ENCODE data around the gene ASRGL1.

ASRGL1 gene

GRCh38 chr11:62391642-62392425 lies 54.6 kb downstream of the ASRGL1 start:
- in situ Hi-C loops (cut with MboI; ENCODE audit: low sequenced_read_pairs) = loop anchor here (10.0 kb wide), 2 partner anchors 163 to 303 kb away; no protein-coding TSS in a partner anchor

DNA sequence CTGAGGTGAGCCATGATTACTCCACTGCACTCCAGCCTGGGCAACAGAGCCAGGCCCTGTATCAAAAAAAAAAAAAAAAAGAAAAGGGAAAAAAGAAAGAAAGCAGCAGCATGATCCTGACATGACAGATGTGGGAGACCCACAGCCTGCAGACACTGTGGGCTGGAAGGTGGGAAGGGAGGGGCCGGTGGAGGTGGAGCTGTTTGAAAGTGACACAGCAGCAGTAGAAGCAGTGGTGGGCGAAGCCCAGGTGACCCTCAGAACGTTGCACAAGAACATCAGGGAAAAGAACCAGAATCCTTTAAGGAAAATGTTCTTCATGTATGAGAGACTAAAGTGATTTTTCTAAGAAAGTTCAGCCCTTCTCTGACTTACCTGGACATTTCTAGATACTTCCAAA lies 55.3 kb downstream of the ASRGL1 start:
- in situ Hi-C loops (cut with MboI; ENCODE audit: low sequenced_read_pairs) = loop anchor here (10.0 kb wide), 2 partner anchors 162 to 302 kb away; no protein-coding TSS in a partner anchor

GRCh38 chr11:62393061-62393611 lies 55.9 kb downstream of the ASRGL1 start:
- in situ Hi-C loops (cut with MboI; ENCODE audit: low sequenced_read_pairs) = loop anchor here (10.0 kb wide), 2 partner anchors 162 to 302 kb away; no protein-coding TSS in a partner anchor

- in situ Hi-C loops (cut with MboI; ENCODE audit: low sequenced_read_pairs) = loop anchor here (10.0 kb wide), 2 partner anchors 161 to 301 kb away; no protein-coding TSS in a partner anchor
Observed at GRCh38 chr11:62393735-62394134, 56.5 kb downstream of the ASRGL1 start.

GRCh38 chr11:62394825-62395538 lies 57.7 kb downstream of the ASRGL1 start:
- in situ Hi-C loops (cut with MboI; ENCODE audit: low sequenced_read_pairs) = loop anchor here (10.0 kb wide), 2 partner anchors 160 to 300 kb away; no protein-coding TSS in a partner anchor

- in situ Hi-C loops (cut with MboI; ENCODE audit: low sequenced_read_pairs) = loop anchor here (10.0 kb wide), 2 partner anchors 159 to 299 kb away; no protein-coding TSS in a partner anchor
Observed at GRCh38 chr11:62395885-62396551, 58.8 kb downstream of the ASRGL1 start.

- in situ Hi-C loops (cut with MboI; ENCODE audit: low sequenced_read_pairs) = loop anchor here (10.0 kb wide), 2 partner anchors 156 to 296 kb away; no protein-coding TSS in a partner anchor
Observed at GRCh38 chr11:62398011-62398994, 61.1 kb downstream of the ASRGL1 start.

DNA sequence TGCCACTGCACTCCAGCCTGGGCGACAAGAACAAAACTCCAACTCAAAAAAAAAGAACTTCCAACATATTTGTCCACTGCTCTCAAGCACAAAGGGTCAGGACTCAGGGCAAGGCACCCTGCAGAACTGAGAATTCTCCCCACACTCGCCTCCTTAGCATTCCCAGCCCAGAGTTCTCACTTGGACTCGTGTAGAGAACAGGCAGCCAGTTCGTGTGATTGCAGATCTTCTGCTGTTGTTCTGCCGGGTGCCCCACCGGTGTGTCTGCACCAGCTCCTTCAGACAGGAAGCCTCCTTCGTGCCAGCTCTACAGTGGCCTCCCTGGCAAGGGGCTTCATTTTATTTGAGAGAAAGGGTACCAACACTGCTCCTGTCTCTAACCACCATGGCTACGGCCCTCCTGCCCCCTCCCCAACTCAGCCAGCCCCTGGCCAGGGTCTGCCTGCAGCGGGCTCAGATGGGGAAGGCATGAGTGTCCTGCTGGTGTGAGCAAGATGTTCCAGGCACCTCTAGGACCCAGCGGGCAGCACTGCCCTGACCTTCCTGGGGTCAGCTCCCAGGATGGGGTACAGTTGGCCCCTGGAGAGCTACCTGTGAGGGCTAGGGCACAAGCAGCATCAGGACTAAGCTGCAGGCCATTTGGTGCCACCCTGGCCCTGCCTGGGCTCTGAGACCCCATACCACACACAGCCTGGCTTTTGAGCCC lies 62.1 kb downstream of the ASRGL1 start:
- in situ Hi-C loops (cut with MboI; ENCODE audit: low sequenced_read_pairs) = loop anchor here (10.0 kb wide), 2 partner anchors 155 to 295 kb away; no protein-coding TSS in a partner anchor

DNA sequence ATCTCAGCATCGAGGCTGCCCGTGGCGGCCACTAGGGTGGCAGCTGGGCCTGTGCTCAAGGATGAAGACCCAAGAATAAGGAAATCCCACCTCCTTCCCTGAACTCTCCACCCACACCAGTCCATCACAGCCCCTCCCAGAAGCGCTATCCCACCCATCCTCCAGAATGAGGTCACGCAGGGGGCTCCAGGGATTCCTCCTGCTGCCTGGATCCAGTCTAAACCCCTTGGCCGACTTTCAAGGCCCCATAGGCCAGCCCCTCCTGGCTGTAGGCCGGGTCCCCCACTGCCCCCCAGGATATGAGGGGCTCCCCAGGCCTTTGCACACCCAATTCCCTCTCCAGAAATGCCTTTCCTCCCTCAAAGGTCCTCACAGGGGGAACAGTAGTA lies 62.6 kb downstream of the ASRGL1 start:
- in situ Hi-C loops (cut with MboI; ENCODE audit: low sequenced_read_pairs) = loop anchor here (10.0 to 25.0 kb wide), 3 partner anchors 155 to 487 kb away; partner anchors contain the start of gene SLC3A2

- in situ Hi-C loops (cut with MboI; ENCODE audit: low sequenced_read_pairs) = loop anchor here (25.0 kb wide), 1 partner anchor 487 kb away; the partner anchor contains the start of gene SLC3A2
Observed at GRCh38 chr11:62400281-62400680, 63.0 kb downstream of the ASRGL1 start.

DNA sequence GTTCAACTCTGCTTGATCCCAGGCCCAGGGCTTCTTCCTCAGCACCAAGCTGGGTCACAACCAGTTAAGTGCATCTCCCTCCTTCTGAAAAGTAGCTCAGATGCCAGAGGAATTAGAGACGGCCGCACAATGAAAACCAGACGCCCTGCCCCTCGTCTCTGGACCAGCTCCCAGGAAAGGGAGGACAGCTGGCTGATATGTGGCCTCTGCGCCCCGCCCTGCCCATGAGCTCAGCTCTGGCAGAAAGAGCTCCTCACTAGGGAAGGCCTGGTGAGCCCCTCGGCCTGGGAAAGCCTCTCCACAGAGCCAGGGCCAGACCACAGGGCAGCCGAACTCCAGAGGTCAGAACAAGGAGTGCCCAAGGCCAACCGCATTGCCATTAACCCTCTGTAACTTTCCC lies 63.5 kb downstream of the ASRGL1 start:
- in situ Hi-C loops (cut with MboI; ENCODE audit: low sequenced_read_pairs) = loop anchor here (25.0 kb wide), 1 partner anchor 487 kb away; the partner anchor contains the start of gene SLC3A2

GRCh38 chr11:62401356-62401755 lies 64.1 kb downstream of the ASRGL1 start:
- in situ Hi-C loops (cut with MboI; ENCODE audit: low sequenced_read_pairs) = loop anchor here (25.0 kb wide), 1 partner anchor 486 kb away; the partner anchor contains the start of gene SLC3A2

DNA sequence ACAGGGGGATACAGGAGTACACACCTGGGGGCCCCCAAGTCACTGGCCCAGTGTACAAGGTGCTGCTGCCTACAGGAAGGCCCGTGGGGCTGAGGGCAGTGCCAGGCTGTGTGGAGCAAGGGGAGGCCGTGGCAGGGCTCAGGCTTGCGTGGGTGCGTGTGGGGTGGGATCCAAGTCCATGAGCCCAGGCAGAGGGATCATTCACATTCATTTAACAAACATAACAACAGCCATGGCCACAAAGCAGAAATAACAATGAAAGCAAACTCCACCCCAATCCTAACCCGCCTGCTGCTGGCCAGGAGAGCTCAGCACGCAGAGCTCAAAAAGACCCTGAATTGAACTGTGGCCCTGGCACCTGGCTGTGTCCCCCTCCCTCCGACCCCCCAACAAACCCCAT lies 64.6 kb downstream of the ASRGL1 start:
- in situ Hi-C loops (cut with MboI; ENCODE audit: low sequenced_read_pairs) = loop anchor here (25.0 kb wide), 1 partner anchor 485 kb away; the partner anchor contains the start of gene SLC3A2

DNA sequence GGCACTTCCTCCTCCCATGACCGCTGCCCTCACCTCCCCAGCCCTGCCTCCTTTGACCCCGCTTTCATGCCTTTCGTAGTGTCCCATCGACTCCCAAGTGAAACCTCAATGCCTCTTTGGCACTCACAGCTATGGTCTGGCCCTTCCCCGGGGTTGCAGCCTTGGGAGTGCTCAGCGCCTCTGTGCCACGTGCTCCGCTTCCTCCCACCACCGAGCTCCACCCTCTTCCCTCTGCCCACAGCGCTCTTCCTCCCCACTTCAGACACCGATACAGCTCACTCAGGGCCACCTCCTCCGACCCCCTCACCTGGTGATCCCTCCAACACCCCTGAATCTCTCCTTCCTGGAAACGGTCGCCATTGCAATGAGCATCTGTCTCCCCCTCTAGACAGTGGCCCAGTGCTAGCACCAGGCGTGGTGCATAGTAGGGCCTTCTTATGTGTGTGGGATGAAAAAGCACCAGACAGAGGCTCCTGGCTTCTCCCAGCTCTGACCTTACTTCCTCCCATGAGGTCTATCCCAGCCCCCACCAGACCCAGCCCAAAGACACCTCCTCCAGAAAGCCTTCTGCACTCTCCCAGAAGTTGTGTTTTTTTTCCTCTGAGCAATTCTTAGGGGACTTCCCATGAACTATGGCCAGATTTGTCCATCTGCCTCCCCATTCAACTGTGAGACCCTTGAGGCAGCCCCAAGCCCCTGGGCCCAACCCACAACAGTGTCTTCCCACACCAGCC lies 65.1 kb downstream of the ASRGL1 start:
- in situ Hi-C loops (cut with MboI; ENCODE audit: low sequenced_read_pairs) = loop anchor here (25.0 kb wide), 1 partner anchor 485 kb away; the partner anchor contains the start of gene SLC3A2

DNA sequence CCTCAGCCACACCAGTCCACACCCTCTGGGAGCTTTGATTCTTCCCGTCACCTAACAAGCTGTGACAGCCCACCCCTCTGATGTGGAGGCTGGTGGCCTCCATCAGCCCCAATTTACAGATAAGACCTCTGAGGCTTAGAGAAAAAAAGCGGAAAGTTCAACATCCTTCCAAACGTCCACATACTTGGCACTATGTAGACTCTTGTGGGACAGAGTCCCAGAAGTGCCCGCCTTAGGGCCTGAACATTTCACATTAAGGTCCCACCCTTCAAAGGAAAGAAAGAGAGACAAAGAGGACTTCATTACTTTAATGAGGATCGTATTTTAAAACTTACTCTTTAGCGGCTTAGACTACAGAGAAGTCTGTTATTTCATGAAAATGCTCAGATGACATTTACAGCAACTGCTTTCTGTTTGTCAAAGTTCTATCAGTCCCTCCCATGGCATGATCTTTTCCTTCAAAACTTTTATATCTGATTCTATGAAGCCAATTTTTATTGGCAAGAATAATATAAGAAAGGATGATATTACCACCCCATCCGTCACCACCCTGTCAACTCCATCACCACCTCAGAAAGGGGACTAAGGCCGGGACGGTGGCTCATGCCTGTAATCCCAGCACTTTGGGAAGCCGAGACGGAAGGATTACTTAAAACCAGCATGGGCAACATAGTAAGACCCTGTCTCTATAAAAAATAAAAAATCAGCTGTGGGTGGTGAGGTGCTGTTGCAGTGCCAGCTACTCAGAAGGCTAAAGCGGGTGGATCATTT lies 65.9 kb downstream of the ASRGL1 start:
- in situ Hi-C loops (cut with MboI; ENCODE audit: low sequenced_read_pairs) = loop anchor here (25.0 kb wide), 1 partner anchor 484 kb away; the partner anchor contains the start of gene SLC3A2

- in situ Hi-C loops (cut with MboI; ENCODE audit: low sequenced_read_pairs) = loop anchor here (25.0 kb wide), 1 partner anchor 483 kb away; the partner anchor contains the start of gene SLC3A2
Observed at GRCh38 chr11:62404435-62404834, 67.2 kb downstream of the ASRGL1 start.

DNA sequence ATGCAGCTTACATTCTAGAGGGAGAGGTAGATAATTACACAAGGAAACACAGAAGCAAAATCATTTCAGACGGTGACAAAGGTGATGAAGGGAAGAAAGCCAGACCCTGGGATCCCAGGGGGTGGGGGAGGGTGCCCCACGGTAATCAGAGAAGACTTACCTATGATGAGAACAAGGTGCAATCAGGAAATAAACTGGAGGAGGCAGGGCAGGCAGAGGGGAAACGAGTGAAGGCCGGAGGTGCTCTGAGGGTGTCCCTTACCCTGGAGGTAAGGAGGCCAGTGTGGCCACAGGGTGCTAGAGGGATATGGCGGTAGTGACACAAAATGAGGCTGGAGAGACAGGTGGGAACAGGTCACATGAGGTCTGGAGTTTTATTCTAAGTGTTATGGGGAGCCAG lies 67.7 kb downstream of the ASRGL1 start:
- in situ Hi-C loops (cut with MboI; ENCODE audit: low sequenced_read_pairs) = loop anchor here (25.0 kb wide), 1 partner anchor 482 kb away; the partner anchor contains the start of gene SLC3A2

All from HL-60/S4 (cell line).